ENCODE results near the gene EFNA2. TPM values are rescaled to one million over a fixed set of nuclear protein-coding genes. Genes with fewer than 3 reads are reported as not detected.

Gene EFNA2
- total RNA-seq, 2 experiments from 2014 or later, result not detected

DNA sequence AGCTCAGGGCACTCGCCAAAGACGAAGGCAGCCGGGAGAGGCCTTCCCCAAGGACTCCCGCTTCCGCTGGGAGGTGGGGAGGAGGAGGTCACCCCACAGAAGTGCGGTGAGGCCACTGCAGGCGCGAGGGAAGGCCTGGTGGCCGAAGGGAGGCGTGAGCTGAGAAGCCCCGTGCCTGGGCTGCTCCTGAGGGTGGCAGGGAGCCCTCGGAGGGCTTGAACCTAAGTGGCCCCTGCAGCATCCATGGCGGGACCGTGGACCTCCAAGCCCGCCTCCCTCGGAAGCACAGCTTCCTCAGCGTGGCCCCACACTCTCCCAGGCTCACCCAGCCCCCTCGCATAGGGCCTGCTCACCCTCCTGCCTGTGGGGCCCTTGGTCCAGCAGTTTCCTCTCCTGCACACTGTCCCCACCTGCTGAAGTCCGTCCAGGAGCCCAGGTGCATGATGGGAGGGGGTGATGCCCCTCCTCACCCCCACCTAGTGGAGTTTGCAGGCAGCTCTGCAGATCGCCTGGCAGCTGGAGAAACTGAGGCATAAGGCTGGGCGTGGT lies 25.9 kb downstream of the EFNA2 start:
- intact Hi-C loops (cut with micrococcal nuclease), result no loop called here
- no peak for ATAC-seq

DNA sequence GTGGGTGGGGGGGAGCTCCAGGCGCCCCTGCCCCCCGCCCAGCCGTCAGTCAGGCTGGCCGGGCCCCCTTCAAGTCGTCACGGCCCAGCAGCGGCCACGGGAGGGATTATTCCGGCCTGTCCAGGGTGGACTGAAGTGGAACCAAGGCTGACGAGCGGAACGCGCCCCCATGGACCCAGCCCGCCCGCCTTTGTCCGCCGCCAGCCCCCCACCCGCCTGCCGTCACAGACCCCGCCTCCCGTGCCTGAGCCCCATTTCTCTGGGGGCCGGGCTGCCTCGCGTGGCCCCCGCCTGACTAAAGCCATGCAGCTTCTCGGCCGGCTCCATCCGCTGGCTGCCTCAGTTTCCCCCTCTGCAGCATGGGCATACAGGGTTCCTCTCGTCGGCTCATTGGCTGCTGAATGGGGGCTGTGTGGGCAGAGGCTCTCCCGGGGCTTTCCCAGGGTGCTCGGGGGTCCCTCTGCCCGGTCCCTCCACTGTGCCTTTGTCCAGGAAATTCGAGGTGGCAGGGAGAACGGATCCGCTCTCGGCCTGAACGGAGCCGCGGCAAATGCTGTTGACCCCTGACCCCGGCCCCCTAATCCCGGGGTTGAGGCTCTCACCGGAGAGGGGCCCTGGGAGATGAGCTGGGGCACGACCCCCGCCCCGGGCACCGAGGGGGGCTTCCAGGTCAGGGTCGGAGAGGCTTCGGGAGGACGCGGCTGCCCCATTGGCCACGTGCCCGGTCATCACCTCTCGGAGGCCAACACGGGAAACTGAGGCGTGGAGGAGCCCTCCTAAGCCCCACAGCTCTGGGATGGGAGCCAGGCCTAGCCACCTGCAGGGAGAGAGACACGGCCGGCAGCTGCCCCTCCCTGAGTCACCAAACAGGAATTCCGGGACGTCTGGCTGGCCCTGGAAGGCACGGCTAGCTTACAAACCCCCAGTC lies 27.4 kb downstream of the EFNA2 start:
- Mint-ChIP-seq H3K4me3 (no peak overlapping the region), H3K36me3 (ENCODE audit: low read depth) (no peaks in the 10 kb centered on the region), H3K27ac (no peak overlapping the region), H3K9me3 (no peaks in the 10 kb centered on the region), H3K4me1 (ENCODE audit: low read depth) (no peaks in the 10 kb centered on the region), H3K27me3 (peaks cover 19% of the 10 kb centered on the region)
- TF ChIP-seq, protein P1, sequence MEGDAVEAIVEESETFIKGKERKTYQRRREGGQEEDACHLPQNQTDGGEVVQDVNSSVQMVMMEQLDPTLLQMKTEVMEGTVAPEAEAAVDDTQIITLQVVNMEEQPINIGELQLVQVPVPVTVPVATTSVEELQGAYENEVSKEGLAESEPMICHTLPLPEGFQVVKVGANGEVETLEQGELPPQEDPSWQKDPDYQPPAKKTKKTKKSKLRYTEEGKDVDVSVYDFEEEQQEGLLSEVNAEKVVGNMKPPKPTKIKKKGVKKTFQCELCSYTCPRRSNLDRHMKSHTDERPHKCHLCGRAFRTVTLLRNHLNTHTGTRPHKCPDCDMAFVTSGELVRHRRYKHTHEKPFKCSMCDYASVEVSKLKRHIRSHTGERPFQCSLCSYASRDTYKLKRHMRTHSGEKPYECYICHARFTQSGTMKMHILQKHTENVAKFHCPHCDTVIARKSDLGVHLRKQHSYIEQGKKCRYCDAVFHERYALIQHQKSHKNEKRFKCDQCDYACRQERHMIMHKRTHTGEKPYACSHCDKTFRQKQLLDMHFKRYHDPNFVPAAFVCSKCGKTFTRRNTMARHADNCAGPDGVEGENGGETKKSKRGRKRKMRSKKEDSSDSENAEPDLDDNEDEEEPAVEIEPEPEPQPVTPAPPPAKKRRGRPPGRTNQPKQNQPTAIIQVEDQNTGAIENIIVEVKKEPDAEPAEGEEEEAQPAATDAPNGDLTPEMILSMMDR (IDR thresholded peaks at IDR 0.05), result no peak
- no peak for DNase-seq
- ChIA-PET CTCF (no interaction called here), POLR2A (no interaction called here)
- intact Hi-C loops (cut with micrococcal nuclease), result no loop called here
- no peak for ATAC-seq

More for the DNA sequence above, 25.9 kb downstream of the EFNA2 start:
- TF ChIP-seq, protein P1 (IDR thresholded peaks at IDR 0.05), result no peak
- Mint-ChIP-seq H3K27ac (no peak overlapping the region), H3K4me3 (no peak overlapping the region), H3K27me3 (peaks cover 7% of the 10 kb centered on the region), H3K9me3 (no peaks in the 10 kb centered on the region), H3K4me1 (ENCODE audit: low read depth) (no peaks in the 10 kb centered on the region), H3K36me3 (ENCODE audit: low read depth) (no peaks in the 10 kb centered on the region)
- CTCF ChIA-PET, result interaction anchor here (1.1 kb wide), 1 partner anchor 61 kb away, joined by 4 read pairs; no protein-coding TSS in a partner anchor
- no peak for DNase-seq
- POLR2A ChIA-PET, result interaction anchor here (0.6 kb wide), 1 partner anchor 43 kb away, joined by 3 read pairs; a partner anchor contains a TSS

GRCh38 chr19:1313695-1314613 lies 28.3 kb downstream of the EFNA2 start:
- H3K9me3 Mint-ChIP-seq, result no peaks in the 10 kb centered on the region
- H3K36me3 Mint-ChIP-seq (ENCODE audit: low read depth), result no peaks in the 10 kb centered on the region
- CTCF ChIA-PET, result interaction anchor here (0.9 kb wide), 2 partner anchors 34 to 232 kb away, joined by 3 read pairs; no protein-coding TSS in a partner anchor
- H3K27ac Mint-ChIP-seq, result no peak overlapping the region
- TF ChIP-seq, protein P1 (IDR thresholded peaks at IDR 0.05), result no peak
- intact Hi-C loops (cut with micrococcal nuclease), result no loop called here
- no peak overlapping the region for H3K4me3 Mint-ChIP-seq
- no peak for ATAC-seq
- H3K27me3 Mint-ChIP-seq, result peaks cover 21% of the 10 kb centered on the region
- H3K4me1 Mint-ChIP-seq (ENCODE audit: low read depth), result no peaks in the 10 kb centered on the region
- DNase-seq, result no peak
- POLR2A ChIA-PET, result no interaction called here

GRCh38 chr19:1315470-1316166 lies 29.9 kb downstream of the EFNA2 start:
- intact Hi-C loops (cut with micrococcal nuclease), result no loop called here
- Mint-ChIP-seq H3K9me3 (no peaks in the 10 kb centered on the region), H3K27me3 (peaks cover 22% of the 10 kb centered on the region), H3K27ac (no peak overlapping the region), H3K4me3 (no peak overlapping the region), H3K36me3 (ENCODE audit: low read depth) (no peaks in the 10 kb centered on the region), H3K4me1 (ENCODE audit: low read depth) (no peaks in the 10 kb centered on the region)
- TF ChIP-seq, protein P1 (IDR thresholded peaks at IDR 0.05), result peak; percentile 62
- ChIA-PET CTCF (interaction anchor here (0.6 to 1.4 kb wide), 5 partner anchors 14 to 70 kb away, joined by 3 to 4 read pairs (median 3); a partner anchor contains a TSS), POLR2A (interaction anchor here (1.0 kb wide), 1 partner anchor 12 kb away, joined by 3 read pairs; no protein-coding TSS in a partner anchor)
- DNase-seq, result peak; percentile 46
- peak; percentile 71 for ATAC-seq

Measured in activated CD8-positive, alpha-beta T cell treated with anti-CD3 and anti-CD28 coated beads for 36 hours (primary cell).